ENCODE measurements around the gene COQ8B.
A peak's percentile ranks its signal among the peaks of the same experiment; 100 is the strongest.
"Not testable (repeated sequence)": the region's sequence is repeated elsewhere in the genome, so short reads cannot be mapped to it uniquely, and the experiment has no call there.

Gene COQ8B

DNA sequence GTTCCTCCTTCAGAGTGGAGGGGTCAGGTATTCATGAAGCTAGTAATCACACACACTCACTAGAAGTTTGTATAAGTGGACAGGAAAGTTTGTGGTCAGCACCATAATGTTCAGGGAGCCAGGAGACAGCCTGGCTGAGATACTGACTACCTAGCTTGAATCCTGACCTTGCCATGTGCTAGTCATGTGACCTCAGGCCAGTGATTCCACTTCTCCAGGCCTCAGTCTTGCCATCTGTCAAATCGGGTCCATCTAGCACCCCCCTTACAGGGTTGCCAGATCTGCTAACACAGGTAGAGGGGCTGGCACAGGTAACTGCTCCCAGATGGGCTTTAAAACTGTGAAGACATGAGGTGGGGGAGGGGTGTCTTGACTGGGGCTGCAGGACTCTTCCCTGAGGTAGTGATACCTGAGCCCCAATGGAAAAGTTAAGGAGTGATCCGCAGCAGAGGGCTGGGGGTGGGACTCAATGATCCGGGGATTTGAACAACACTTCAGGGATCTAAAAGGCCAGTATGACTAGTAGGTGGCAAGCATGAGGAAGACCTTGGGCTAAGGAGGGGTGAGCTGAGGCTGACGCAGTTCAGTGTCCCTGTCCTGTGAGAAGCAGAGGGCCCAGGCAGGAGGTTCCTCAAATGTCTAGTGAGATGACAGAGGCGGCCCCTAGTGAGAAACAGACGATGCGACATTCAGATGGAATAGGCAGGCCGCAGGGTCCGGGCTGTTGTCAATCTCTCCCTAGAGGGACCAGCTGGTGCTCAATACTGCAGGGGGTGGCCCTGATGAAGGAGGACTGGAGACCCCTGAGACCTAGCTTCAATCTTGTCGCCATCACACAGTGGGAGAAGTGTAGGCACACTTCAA lies 25.1 kb upstream of the COQ8B start:
- DNase-seq = no peak

- no peak for DNase-seq
Observed at GRCh38 chr19:40740747-40741146, 24.1 kb upstream of the COQ8B start.

DNA sequence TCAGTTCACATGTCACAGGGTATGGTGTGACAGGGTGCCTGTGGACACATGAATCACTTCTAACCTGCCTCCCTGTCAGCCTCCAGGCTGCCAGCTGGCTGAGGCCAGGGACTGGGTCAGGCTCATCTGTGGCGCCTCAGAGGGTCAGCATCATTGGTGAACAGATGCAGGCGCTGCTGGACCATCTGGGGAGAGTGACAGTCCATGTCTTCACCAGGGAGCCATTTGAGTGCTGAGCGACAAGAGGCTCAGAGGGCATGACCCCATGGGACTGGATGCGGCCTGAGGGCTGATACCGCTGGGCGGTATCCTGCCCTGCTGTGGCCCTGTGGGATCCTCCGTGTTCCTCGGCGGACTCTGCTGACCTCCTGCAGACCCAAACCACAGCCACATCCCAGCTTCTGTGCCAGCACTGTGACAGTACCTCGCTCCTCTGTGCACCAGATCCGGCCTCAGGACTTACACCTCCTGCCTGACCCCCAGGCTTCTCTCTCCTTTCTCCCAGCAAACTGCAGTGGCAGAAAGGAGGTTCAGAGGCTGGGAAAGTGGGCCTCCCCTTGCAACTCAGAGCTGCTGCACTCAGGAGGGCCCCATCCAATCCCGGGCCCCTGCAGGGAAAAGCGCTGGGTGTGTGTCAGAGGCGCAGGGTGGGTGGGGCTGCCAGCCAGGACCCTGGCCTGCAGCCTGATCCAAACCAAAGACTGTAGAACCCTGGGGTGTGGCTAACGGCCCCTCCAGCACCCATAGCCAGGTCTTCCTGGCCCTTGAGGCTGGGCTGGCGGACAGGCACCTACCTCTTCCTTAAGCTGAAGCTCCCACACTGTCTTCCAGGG lies 23.4 kb upstream of the COQ8B start:
- DNase-seq = no peak

DNA sequence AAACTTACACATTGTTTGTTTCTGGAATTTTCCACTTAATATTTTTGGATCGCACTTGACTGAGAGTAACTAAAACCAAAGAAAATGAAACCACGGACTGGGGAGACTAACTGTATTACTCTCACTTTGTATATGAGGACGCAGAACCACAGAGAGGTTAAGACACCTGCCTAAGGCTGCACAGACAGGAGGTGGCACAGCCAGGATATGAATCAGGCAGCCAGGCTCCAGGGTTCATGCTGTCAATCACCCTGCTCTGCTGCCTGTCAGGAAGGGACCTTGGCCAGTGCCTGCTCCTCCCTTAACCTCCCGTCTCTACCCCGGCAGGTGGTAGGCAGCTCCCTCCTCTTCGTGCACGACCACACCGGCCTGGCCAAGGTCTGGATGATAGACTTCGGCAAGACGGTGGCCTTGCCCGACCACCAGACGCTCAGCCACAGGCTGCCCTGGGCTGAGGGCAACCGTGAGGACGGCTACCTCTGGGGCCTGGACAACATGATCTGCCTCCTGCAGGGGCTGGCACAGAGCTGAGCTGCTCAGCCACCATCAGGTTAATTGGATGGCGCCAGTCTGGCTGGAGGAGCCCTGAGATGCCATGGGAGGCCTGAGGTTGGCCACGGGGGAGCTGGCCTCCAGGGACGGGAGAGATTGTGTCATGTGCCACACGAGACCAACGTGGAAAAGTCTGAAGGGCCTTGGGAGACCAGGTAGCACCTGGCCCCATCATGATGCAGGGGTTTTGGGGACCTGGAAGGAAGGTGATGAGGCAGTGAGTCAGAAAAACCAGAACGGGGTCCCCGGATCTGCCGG lies 22.5 kb upstream of the COQ8B start:
- no peak for DNase-seq

DNA sequence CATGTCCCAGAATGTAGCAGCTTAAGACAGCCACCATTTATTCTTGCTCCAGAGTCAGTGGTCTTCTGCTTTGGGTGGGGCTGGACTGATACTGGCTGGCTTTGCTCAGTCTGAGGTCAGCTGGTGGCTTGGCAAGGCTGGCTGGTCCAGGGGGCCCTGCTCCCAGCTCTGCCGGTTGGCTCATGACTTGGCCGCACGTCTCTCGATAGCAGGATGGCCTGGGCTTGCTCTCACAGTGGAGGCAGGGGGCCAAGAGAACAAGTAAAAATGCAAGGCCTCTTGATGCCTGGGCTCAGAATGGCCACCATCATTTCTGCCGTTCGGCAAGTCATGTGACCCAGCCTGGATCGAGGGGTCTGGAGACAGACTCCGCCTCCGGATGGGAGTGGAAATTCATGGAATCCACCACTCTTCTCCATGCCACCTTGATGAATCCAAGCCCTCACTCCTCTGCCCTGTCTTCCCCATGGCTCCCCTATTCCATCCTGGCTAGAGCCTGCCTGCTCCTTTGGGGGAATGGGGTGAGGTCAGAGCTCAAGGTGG lies 20.5 kb upstream of the COQ8B start:
- no peak for DNase-seq

DNA sequence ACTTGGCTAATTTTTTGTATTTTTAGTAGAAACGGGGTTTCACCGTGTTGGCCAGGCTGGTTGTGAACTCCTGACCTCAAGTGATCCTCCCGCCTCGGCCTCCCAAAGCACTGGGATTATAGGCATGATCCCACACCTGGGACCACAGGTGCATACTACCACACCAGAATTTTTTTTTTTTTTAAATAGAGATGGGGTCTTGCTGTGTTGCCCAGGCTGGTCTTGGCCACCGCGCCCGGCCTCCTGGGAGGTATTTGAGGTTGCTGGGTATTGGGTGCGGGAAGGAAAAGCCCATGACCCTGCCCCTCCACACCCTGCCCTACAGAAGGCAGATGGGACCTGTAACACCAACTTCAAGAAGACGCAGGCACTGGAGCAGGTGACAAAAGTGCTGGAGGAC lies 20.0 kb upstream of the COQ8B start:
- no peak for DNase-seq

DNA sequence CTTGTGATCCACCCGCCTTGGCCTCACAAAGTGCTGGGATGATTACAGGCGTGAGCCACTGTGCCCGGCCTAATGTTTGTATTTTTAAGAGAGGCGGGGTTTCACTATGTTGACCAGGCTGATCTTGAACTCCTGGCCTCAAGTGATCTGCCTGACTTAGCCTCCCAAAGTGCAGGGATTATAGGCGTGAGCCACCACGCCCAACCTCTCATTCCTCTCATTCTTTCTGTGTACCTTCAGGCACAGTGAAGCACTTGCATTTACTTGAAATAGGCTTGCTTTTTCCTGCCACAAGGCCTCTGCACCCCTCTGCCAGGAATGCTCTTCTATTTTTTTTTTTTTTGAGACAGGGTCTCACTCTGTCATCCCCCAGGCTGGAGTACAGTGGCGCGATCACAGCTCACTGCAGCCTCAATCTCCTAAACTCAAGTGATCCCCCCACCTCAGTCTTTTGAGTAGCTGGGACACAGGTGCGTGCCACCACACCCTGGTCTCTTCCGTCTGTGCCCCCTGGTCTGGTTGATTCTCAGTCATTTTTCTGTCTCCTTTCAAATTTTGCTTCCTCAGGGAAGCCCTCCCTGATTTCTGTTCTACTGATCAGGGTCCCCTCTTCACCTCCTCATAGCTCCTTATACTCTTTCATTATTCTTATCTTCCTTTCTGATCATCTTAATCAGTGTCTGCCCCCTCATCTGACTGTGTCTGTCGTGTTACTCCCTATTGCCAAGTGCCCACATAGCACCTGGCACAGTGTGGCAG lies 18.5 kb upstream of the COQ8B start:
- no peak for DNase-seq

DNA sequence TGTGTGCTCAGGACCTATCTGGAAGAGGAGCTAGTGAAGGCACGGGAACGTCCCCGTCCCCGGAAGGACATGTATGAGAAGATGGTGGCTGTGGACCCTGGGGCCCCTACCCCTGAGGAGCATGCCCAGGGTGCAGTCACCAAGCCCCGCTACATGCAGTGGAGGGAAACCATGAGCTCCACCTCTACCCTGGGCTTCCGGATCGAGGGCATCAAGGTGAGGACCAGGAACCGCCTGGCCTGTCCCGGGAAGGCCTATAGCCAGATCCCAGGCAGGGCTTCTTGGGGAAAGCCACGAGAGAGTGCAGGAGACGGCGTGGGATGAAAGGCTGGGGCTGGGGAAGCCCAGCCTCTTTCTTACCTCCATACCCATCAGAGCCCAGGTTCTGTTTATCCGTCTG lies 16.5 kb upstream of the COQ8B start:
- no peak for DNase-seq

GRCh38 chr19:40732304-40732703 lies 15.6 kb upstream of the COQ8B start:
- DNase-seq = not testable (repeated sequence)

- not testable (repeated sequence) for DNase-seq
Observed at GRCh38 chr19:40730065-40730464, 13.4 kb upstream of the COQ8B start.

DNA sequence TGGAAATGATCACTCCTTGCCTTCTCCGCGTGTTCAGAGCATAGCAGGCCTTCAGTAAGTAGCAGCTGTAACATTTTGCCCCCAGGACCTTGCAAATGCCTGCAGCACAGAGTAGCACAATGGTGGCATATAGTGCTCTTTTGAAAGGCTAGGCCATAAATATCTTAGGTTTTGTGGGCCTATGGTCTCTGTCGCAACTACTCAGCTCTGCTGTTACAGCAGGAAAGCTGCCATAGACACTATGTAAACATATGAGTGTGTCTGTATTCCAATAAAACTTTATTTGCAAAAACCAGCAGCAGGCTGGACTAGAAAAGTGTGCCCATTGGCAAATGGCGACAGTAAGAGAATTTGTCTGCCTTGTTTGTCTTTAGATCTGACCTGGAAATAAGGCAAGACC lies 9.6 kb upstream of the COQ8B start:
- no peak for DNase-seq

- DNase-seq = no peak
Observed at GRCh38 chr19:40724855-40725254, 8.2 kb upstream of the COQ8B start.

- DNase-seq = no peak
Observed at GRCh38 chr19:40724315-40724714, 7.6 kb upstream of the COQ8B start.

DNA sequence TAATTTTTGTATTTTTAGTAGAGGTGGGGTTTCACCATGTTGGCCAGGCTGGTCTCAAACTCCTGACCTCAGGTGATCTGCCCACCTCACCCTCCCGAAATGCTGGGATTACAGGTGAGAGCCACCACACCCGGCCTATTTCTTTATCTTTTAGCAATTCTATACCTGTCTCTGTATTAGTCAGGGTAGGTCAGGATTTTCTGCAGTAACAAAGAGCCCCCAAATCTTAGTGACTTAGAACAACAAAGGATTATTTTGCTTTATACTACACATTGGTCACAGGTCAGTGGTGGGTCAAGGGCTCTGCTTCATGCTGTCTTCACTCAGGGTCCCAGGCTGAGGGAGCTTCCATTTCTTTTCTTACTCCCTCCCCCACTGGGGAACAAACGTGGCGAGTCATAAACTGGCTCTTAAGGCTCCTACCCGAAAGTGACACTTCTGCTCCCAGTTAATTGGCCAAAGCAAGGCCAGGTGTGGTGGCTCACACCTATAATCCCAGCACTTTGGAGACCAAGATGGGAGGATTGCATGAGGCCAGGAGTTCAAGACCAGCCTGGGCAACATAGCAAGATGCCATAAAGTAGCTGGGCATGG lies 7.1 kb upstream of the COQ8B start:
- DNase-seq = no peak

GRCh38 chr19:40721936-40722661 lies 5.4 kb upstream of the COQ8B start:
- DNase-seq = no peak

DNA sequence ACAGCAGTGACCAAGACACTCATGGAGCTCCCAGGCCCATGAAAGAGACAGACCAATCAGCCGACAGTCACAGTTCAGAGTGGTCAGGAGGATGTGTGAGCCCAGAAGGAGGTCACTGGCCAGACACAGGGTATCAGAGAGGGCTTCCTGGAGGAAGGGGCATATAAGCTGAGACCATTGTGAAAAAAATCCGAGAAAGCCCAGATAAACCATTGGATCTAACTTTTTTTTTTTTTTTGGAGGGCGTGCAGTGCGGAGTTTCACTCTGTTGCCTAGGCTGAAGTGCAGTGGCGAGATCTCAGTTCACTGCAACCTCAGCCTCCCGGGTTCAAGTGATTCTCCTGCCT lies 4.4 kb upstream of the COQ8B start:
- no peak for DNase-seq

DNA sequence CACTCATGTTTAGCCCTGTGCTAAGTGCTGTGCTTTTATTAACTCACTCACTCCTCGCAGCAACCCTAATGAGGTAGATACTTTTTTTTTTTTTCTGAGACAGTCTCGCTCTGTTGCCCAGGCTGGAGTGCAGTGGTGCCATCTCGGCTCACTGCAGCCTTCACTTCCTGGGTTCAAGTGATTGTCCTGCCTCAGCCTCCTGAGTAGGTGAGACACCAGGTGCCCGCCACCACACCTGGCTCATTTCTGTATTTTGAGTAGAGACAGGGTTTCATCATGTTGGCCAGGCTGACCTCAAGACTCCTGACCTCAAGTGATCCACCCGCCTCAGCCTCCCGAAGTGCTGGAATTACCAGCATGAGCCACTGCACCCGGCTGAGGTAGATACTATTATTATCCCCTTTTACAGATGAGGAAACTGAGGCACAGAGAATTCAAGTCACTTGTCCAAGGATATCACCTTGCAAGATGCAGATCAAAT lies 2.8 kb upstream of the COQ8B start:
- DNase-seq = no peak

GRCh38 chr19:40718774-40719391 lies 2.2 kb upstream of the COQ8B start:
- peak; percentile 20 for DNase-seq

DNA sequence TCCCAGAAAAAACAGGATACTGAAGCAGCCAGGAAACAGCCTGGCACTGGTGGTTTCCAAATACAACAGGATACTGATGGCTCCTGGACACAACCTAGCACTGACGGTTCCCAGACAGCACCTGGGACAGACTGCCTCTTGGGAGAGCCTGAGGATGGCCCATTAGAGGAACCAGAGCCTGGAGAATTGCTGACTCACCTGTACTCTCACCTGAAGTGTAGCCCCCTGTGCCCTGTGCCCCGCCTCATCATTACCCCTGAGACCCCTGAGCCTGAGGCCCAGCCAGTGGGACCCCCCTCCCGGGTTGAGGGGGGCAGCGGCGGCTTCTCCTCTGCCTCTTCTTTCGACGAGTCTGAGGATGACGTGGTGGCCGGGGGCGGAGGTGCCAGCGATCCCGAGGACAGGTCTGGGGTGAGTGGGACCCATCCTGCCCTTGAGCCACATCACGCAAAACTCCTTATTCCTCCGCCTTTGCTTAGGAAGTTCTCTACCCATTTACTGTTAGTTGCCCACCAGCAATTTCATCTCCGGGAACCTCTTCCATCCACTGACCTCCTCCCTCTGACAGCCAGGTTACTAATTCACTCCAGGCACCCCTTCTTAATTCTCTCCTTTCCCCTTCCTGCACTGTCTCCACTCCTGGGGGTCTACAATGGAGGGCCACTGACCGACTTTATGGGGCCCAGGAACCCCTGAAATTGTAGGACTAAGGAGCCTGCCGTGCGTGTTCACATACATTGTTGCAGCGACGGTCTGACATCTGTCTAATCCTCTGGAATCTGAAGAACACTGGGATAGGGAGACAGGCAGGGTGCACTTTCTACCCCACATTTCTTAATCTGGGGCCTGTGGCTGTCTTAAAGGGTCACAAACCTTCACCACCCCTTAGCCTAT lies 1.4 kb upstream of the COQ8B start:
- no peak for DNase-seq

All from NCI-H1105 treated with DMSO at 0.1 percent for 48 hours (cell line).